Osteocyte (in vitro differentiated cells): ENCODE measurements around the gene SAMD14. TPM values are rescaled to one million over a fixed set of nuclear protein-coding genes. Genes with fewer than 3 reads are reported as not detected.

ENCODE experiments used
- DNase-seq: peaks from one replicate; pipeline ENCODE4 v3.0.0; 2021; ENCODE audit warnings: mixed read lengths; ENCODE audit not compliant: unreplicated experiment; ENCODE audit errors: extremely low spot score
- H3K27ac Mint-ChIP-seq: one replicate; pipeline ENCODE4 v1.8.0; 2021; ENCODE audit warnings: mild to moderate bottlenecking, mixed read lengths; ENCODE audit not compliant: unreplicated experiment
- H3K27me3 Mint-ChIP-seq: one replicate; pipeline ENCODE4 v1.8.0; 2021; ENCODE audit warnings: mixed read lengths; ENCODE audit not compliant: unreplicated experiment
- H3K36me3 Mint-ChIP-seq: one replicate; pipeline ENCODE4 v1.8.0; 2021; ENCODE audit warnings: mixed read lengths; ENCODE audit not compliant: unreplicated experiment
- H3K4me1 Mint-ChIP-seq: one replicate; pipeline ENCODE4 v1.8.0; 2021; ENCODE audit warnings: mixed read lengths; ENCODE audit not compliant: unreplicated experiment
- H3K4me3 Mint-ChIP-seq: one replicate; pipeline ENCODE4 v1.8.0; 2021; ENCODE audit warnings: mild to moderate bottlenecking, moderate library complexity, mixed read lengths; ENCODE audit not compliant: unreplicated experiment
- H3K9me3 Mint-ChIP-seq: one replicate; pipeline ENCODE4 v1.8.0; 2021; ENCODE audit warnings: mixed read lengths; ENCODE audit not compliant: unreplicated experiment
- CTCF ChIP-seq: fragments of 200-600 bp; sonication (generic); IDR thresholded peaks from 2 replicates; pipeline ENCODE4 v1.5.0; 2021; ENCODE audit warnings: antibody characterized with exemption, mild to moderate bottlenecking, moderate library complexity
- total RNA-seq: library from RNA; stranded (reverse); gene quantifications from 2 replicates; pipeline ENCODE4 v1.2.1, GENCODE V29; 2021

SAMD14 gene
- total RNA-seq, 1 donor from 2014 or later, result 36.8 TPM

GRCh38 chr17:50079334-50080095 is 50.4 kb downstream of the SAMD14 start:
- Mint-ChIP-seq H3K9me3 (no peaks in the 10 kb centered on the region), H3K36me3 (peaks cover 69% of the 10 kb centered on the region), H3K4me3 (no peak overlapping the region), H3K27me3 (no peaks in the 10 kb centered on the region), H3K27ac (peak overlapping the region; percentile 44), H3K4me1 (peaks cover 5% of the 10 kb centered on the region)
- peak; percentile 58 for TF ChIP-seq CTCF
- no peak for DNase-seq

GRCh38 chr17:50078430-50078829 is 51.5 kb downstream of the SAMD14 start:
- no peaks in the 10 kb centered on the region for H3K9me3 Mint-ChIP-seq
- H3K27me3 Mint-ChIP-seq, result no peaks in the 10 kb centered on the region
- peak overlapping the region; percentile 4 for H3K27ac Mint-ChIP-seq
- peaks cover 68% of the 10 kb centered on the region for H3K36me3 Mint-ChIP-seq
- no peak for DNase-seq
- H3K4me3 Mint-ChIP-seq, result no peak overlapping the region
- no peak for TF ChIP-seq CTCF
- H3K4me1 Mint-ChIP-seq, result peaks cover 5% of the 10 kb centered on the region

- Mint-ChIP-seq H3K4me1 (peaks cover 11% of the 10 kb centered on the region), H3K4me3 (no peak overlapping the region), H3K36me3 (peaks cover 66% of the 10 kb centered on the region), H3K9me3 (no peaks in the 10 kb centered on the region), H3K27ac (no peak overlapping the region), H3K27me3 (no peaks in the 10 kb centered on the region)
- TF ChIP-seq CTCF, result no peak
- peak; percentile 83 for DNase-seq
Observed at GRCh38 chr17:50076591-50077235, 53.2 kb downstream of the SAMD14 start.

- Mint-ChIP-seq H3K9me3 (no peaks in the 10 kb centered on the region), H3K36me3 (peaks cover 66% of the 10 kb centered on the region), H3K27me3 (no peaks in the 10 kb centered on the region), H3K4me1 (peaks cover 11% of the 10 kb centered on the region), H3K27ac (no peak overlapping the region), H3K4me3 (no peak overlapping the region)
- no peak for TF ChIP-seq CTCF
- no peak for DNase-seq
Observed at GRCh38 chr17:50076221-50076590, 53.8 kb downstream of the SAMD14 start.

- Mint-ChIP-seq H3K36me3 (peaks cover 68% of the 10 kb centered on the region), H3K4me3 (no peak overlapping the region), H3K9me3 (no peaks in the 10 kb centered on the region), H3K27me3 (no peaks in the 10 kb centered on the region), H3K4me1 (peaks cover 11% of the 10 kb centered on the region), H3K27ac (no peak overlapping the region)
- no peak for DNase-seq
- TF ChIP-seq CTCF, result no peak
Observed at GRCh38 chr17:50075446-50076032, 54.4 kb downstream of the SAMD14 start.
